Osteocyte (in vitro differentiated cells): Measurements from ENCODE around the gene ARHGEF19. TPM values are rescaled to one million over a fixed set of nuclear protein-coding genes. Genes with fewer than 3 reads are reported as not detected.

Experiments used
- DNase-seq: peaks from one replicate; pipeline ENCODE4 v3.0.0; 2021; ENCODE audit warnings: mixed read lengths; ENCODE audit not compliant: unreplicated experiment; ENCODE audit errors: extremely low spot score
- H3K27ac Mint-ChIP-seq: one replicate; pipeline ENCODE4 v1.8.0; 2021; ENCODE audit warnings: mild to moderate bottlenecking, mixed read lengths; ENCODE audit not compliant: unreplicated experiment
- H3K27me3 Mint-ChIP-seq: one replicate; pipeline ENCODE4 v1.8.0; 2021; ENCODE audit warnings: mixed read lengths; ENCODE audit not compliant: unreplicated experiment
- H3K36me3 Mint-ChIP-seq: one replicate; pipeline ENCODE4 v1.8.0; 2021; ENCODE audit warnings: mixed read lengths; ENCODE audit not compliant: unreplicated experiment
- H3K4me1 Mint-ChIP-seq: one replicate; pipeline ENCODE4 v1.8.0; 2021; ENCODE audit warnings: mixed read lengths; ENCODE audit not compliant: unreplicated experiment
- H3K4me3 Mint-ChIP-seq: one replicate; pipeline ENCODE4 v1.8.0; 2021; ENCODE audit warnings: mild to moderate bottlenecking, moderate library complexity, mixed read lengths; ENCODE audit not compliant: unreplicated experiment
- H3K9me3 Mint-ChIP-seq: one replicate; pipeline ENCODE4 v1.8.0; 2021; ENCODE audit warnings: mixed read lengths; ENCODE audit not compliant: unreplicated experiment
- total RNA-seq: library from RNA; stranded (reverse); gene quantifications from 2 replicates; pipeline ENCODE4 v1.2.1, GENCODE V29; 2021
- TF ChIP-seq, protein P1 (sequence below): fragments of 200-600 bp; sonication (generic); IDR thresholded peaks from 2 replicates; pipeline ENCODE4 v1.5.0; 2021; ENCODE audit warnings: antibody characterized with exemption, mild to moderate bottlenecking, moderate library complexity

Gene ARHGEF19
- total RNA-seq, 1 donor from 2014 or later = 8.5 TPM

DNA sequence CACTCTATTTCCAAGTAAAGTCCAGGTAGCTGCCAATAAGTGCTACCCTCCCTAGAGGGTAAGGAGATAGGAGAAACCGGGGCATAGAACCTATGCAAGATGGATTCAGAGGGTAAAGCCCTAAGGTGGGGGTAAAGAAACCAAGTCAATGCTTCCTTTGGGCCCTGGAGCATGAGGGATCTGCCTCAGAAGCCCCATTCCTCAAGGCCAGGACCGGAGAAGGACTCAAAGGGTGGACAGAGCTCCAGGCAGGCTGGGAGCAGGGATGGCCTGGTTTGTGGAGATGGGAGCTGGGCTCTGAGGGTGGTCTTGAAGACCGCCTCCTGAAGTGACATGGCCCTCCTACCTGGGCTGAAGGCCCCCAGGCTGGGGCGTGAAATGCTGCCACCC lies 60.5 kb downstream of the ARHGEF19 start:
- no peaks in the 10 kb centered on the region for H3K27me3 Mint-ChIP-seq
- H3K27ac Mint-ChIP-seq = peak overlapping the region; percentile 95
- no peak for DNase-seq
- H3K4me3 Mint-ChIP-seq = peak overlapping the region; percentile 93
- peaks cover 29% of the 10 kb centered on the region for H3K36me3 Mint-ChIP-seq
- no peaks in the 10 kb centered on the region for H3K9me3 Mint-ChIP-seq
- peaks cover 69% of the 10 kb centered on the region for H3K4me1 Mint-ChIP-seq
- TF ChIP-seq, protein P1, sequence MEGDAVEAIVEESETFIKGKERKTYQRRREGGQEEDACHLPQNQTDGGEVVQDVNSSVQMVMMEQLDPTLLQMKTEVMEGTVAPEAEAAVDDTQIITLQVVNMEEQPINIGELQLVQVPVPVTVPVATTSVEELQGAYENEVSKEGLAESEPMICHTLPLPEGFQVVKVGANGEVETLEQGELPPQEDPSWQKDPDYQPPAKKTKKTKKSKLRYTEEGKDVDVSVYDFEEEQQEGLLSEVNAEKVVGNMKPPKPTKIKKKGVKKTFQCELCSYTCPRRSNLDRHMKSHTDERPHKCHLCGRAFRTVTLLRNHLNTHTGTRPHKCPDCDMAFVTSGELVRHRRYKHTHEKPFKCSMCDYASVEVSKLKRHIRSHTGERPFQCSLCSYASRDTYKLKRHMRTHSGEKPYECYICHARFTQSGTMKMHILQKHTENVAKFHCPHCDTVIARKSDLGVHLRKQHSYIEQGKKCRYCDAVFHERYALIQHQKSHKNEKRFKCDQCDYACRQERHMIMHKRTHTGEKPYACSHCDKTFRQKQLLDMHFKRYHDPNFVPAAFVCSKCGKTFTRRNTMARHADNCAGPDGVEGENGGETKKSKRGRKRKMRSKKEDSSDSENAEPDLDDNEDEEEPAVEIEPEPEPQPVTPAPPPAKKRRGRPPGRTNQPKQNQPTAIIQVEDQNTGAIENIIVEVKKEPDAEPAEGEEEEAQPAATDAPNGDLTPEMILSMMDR = no peak

DNA sequence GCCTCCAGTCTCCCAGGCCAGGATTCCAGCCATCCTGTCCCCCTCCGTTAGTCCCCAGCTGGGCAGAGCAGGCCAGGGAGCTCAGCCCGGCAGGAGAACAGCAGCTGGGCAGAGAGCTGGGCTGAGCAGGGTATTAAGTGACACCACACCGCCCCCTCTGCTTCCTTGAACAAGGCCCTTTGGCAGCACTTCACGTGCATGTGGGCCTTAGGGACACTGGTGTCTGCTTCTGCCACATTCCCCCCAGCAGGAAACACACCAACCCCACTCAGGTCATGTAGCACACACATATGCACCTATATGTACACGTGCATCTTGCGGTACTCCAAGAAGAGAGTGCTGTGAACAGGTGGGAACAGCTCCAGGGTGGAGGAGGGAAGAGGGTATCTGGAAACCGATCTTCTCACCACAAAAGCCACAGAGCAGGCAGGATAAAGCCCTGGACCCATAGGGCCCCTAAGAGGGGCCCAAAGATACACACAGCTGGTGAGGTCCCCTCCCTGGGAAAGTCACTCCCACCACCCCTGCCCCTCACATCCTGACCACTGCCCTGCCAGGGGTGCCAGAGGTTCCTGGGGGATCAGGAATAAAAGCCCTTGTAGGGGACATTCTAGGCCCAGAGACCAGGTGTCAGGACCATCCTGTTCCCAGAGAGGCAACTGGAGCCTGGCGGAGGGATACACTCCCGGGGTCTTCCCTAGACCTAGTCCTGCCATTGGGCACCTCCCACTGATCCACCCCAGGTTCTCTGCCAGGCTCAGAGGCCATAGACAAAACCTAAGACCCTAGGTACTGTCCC lies 61.1 kb downstream of the ARHGEF19 start:
- H3K9me3 Mint-ChIP-seq = no peaks in the 10 kb centered on the region
- no peaks in the 10 kb centered on the region for H3K27me3 Mint-ChIP-seq
- peak overlapping the region; percentile 93 for H3K4me3 Mint-ChIP-seq
- DNase-seq = no peak
- peaks cover 33% of the 10 kb centered on the region for H3K36me3 Mint-ChIP-seq
- peaks cover 69% of the 10 kb centered on the region for H3K4me1 Mint-ChIP-seq
- H3K27ac Mint-ChIP-seq = peak overlapping the region; percentile 95
- TF ChIP-seq, protein P1 = peak; percentile 16

DNA sequence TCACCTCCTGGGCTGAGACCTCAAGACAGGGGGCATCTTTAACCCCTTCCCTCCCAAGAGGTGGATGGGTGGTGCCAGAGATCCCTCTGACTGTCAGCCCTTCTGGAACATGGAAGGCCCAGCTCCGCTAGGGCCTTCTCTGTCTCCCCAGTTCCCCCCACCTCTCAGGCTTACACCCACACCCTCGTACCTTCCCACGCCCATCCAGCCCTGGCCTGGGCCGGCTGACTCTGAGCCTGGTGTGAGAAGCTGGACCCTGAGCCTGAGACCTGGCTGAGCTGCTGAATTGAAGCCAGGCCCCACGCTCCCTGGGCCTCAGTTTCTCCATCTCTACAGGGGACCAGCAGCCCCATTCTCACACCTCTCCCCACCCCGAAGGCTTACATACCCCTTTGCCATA lies 61.9 kb downstream of the ARHGEF19 start:
- DNase-seq = no peak
- Mint-ChIP-seq H3K4me3 (peak overlapping the region; percentile 93), H3K9me3 (no peaks in the 10 kb centered on the region), H3K27ac (peak overlapping the region; percentile 95), H3K27me3 (no peaks in the 10 kb centered on the region), H3K36me3 (peaks cover 33% of the 10 kb centered on the region), H3K4me1 (peaks cover 74% of the 10 kb centered on the region)
- TF ChIP-seq, protein P1 = no peak

DNA sequence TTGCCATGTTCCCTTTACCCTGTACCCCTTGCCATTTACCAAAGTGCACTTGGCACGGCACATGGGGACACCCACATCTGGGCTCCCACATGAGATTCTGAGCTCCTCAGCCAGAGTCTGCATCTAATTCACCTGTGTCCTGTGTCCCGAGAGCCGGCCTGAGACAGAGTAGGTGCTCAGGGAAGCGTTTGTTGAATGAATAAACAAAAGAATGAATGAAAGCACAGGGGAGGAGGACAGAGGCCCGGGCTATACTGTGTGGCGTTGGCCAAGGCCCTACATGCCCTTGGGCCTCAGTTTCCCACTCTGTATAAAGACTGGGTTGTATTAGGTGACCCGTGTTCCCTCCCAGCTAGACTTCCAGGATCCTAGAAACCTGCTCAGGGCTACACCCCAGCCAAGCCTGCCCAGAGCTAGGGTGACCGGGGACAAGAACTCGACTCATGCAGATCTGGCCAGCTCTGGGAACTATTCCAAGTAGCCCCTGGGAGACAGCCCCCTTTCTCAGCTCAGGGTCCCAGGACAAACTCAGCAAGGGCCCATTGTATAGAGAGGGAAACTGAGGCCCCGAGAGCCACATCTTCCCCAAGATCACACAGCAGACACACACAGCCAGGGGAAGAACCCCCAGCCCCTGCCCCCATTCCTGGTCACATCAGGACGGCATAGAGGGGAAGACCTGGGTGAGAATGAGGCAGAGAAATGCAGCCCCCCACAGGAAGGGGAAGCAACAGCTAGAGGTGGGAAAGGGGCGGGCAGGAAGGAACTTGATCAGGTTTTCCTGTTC lies 62.6 kb downstream of the ARHGEF19 start:
- TF ChIP-seq, protein P1 = no peak
- peaks cover 34% of the 10 kb centered on the region for H3K36me3 Mint-ChIP-seq
- no peaks in the 10 kb centered on the region for H3K9me3 Mint-ChIP-seq
- peak overlapping the region; percentile 93 for H3K4me3 Mint-ChIP-seq
- peak overlapping the region; percentile 95 for H3K27ac Mint-ChIP-seq
- H3K27me3 Mint-ChIP-seq = no peaks in the 10 kb centered on the region
- no peak for DNase-seq
- H3K4me1 Mint-ChIP-seq = peaks cover 80% of the 10 kb centered on the region

DNA sequence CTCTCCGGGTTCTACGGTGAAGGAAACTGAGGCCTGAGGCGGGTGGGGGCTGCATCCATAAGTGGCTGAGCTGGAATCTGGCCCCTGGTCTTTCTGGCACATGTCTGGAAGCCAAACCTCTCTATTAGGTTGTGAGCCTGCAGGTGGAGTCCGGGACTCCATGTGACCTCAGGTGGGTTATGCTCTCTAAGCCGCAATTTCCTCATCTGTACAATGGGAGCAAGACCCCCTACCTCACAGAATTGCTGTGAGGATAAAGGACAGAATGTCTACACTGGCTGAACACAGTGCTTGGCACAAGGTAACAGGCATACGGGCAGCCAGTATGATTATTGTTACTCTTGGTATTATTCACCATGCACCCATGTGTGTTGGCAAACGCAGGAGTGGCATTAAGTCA lies 63.3 kb downstream of the ARHGEF19 start:
- TF ChIP-seq, protein P1 = no peak
- peak overlapping the region; percentile 10 for H3K4me3 Mint-ChIP-seq
- no peaks in the 10 kb centered on the region for H3K27me3 Mint-ChIP-seq
- H3K36me3 Mint-ChIP-seq = peaks cover 40% of the 10 kb centered on the region
- DNase-seq = no peak
- peaks cover 87% of the 10 kb centered on the region for H3K4me1 Mint-ChIP-seq
- H3K9me3 Mint-ChIP-seq = no peaks in the 10 kb centered on the region
- peak overlapping the region; percentile 63 for H3K27ac Mint-ChIP-seq
